ENCODE data around the gene ADAMTS19. TPM values are rescaled to one million over a fixed set of nuclear protein-coding genes. Genes with fewer than 3 reads are reported as not detected.

ADAMTS19 gene
- total and polyA plus RNA-seq, 9 of the 15 experiments (the other 6 are each of a cell fraction or from before 2014, with no cell fraction given) = not detected

GRCh38 chr5:129499208-129499852 is 39.2 kb downstream of the ADAMTS19 start:
- H3K79me2 ChIP-seq (ENCODE audit: control insufficient read depth, insufficient read depth, low read length) = no peaks in the 10 kb centered on the region
- in situ Hi-C loops (cut with MboI) = no loop called here
- no peaks in the 10 kb centered on the region for H3K4me1 ChIP-seq (replicated peaks in 1 of 2; ENCODE audit: control insufficient read depth in 2 of 2, insufficient read depth in 2 of 2, low read length in 2 of 2)
- ChIA-PET POLR2A (no interaction called here), CTCF (ENCODE audit: low intra/inter-chr PET ratio) (no interaction called here)
- ATAC-seq (no peak), FAIRE-seq (no peak), DNase-seq (ENCODE audit: extremely low read depth in 1 of 4, low spot score in 3 of 4) (no peak)
- intact Hi-C loops (cut with micrococcal nuclease) = no loop called here
- H2AFZ ChIP-seq (ENCODE audit: low read depth, low read length) = no peak overlapping the region
- no peak overlapping the region for H3K27ac ChIP-seq (ENCODE audit: extremely low read depth, low read depth, low read length)
- no peaks in the 10 kb centered on the region for H3K27me3 ChIP-seq (ENCODE audit: control insufficient read depth in 2 of 2, insufficient read depth in 2 of 2, low read length in 2 of 2)
- H3K9me3 ChIP-seq (replicated peaks; ENCODE audit: control insufficient read depth, insufficient read depth, low read depth, low read length) = no peaks in the 10 kb centered on the region; the same call in 1 of the 2 replicates
- no TSS peak for BruUV-seq (replicated peaks)
- no peak overlapping the region for H3K4me3 ChIP-seq
- no peaks in the 10 kb centered on the region for H3K36me3 ChIP-seq (ENCODE audit: control insufficient read depth, insufficient read depth, low read length)
- H3K9ac ChIP-seq (ENCODE audit: insufficient read depth in 1 of 2, low read depth in 2 of 2, low read length in 2 of 2) = no peak overlapping the region
- no peaks in the 10 kb centered on the region for H3K9me1 ChIP-seq (ENCODE audit: control insufficient read depth, insufficient read depth, low read length)
- no peak overlapping the region for H3K4me2 ChIP-seq (ENCODE audit: insufficient read depth, low read length)
- no peaks in the 10 kb centered on the region for H4K20me1 ChIP-seq (replicated peaks; ENCODE audit: control insufficient read depth, insufficient read depth, low read length)
- TF ChIP-seq BRF1 (IDR thresholded peaks at IDR 0.05; ENCODE audit: borderline replicate concordance, extremely low read depth, insufficient read length) (no peak), FOSL1 (tag; conservative IDR thresholded peaks at IDR 0.05) (no peak), NELFE (IDR thresholded peaks at IDR 0.05; ENCODE audit: insufficient read depth, insufficient read length) (no peak), ZBED1 (IDR thresholded peaks at IDR 0.05) (no peak), ETV6 (IDR thresholded peaks at IDR 0.05; ENCODE audit: borderline replicate concordance in 1 of 2, low read depth in 2 of 2, low read length in 1 of 2) (no peak), ETV6 (CRISPR knock-in tag; IDR thresholded peaks at IDR 0.05; ENCODE audit: borderline replicate concordance) (no peak), ZNF184 (CRISPR knock-in tag; IDR thresholded peaks at IDR 0.05) (no peak), POLR2AphosphoS2 (IDR thresholded peaks at IDR 0.05; ENCODE audit: low read length) (no peak), BRD4 (IDR thresholded peaks at IDR 0.05) (no peak), ELF2 (CRISPR knock-in tag; IDR thresholded peaks at IDR 0.05) (no peak), SIX5 (IDR thresholded peaks at IDR 0.05; ENCODE audit: borderline replicate concordance in 1 of 2, insufficient read depth in 1 of 2, low read depth in 1 of 2, low read length in 2 of 2) (no peak), AFF1 (IDR thresholded peaks at IDR 0.05; ENCODE audit: low read depth in 1 of 2, partially characterized antibody in 2 of 2) (no peak)
- TF ChIP-seq, protein P1, sequence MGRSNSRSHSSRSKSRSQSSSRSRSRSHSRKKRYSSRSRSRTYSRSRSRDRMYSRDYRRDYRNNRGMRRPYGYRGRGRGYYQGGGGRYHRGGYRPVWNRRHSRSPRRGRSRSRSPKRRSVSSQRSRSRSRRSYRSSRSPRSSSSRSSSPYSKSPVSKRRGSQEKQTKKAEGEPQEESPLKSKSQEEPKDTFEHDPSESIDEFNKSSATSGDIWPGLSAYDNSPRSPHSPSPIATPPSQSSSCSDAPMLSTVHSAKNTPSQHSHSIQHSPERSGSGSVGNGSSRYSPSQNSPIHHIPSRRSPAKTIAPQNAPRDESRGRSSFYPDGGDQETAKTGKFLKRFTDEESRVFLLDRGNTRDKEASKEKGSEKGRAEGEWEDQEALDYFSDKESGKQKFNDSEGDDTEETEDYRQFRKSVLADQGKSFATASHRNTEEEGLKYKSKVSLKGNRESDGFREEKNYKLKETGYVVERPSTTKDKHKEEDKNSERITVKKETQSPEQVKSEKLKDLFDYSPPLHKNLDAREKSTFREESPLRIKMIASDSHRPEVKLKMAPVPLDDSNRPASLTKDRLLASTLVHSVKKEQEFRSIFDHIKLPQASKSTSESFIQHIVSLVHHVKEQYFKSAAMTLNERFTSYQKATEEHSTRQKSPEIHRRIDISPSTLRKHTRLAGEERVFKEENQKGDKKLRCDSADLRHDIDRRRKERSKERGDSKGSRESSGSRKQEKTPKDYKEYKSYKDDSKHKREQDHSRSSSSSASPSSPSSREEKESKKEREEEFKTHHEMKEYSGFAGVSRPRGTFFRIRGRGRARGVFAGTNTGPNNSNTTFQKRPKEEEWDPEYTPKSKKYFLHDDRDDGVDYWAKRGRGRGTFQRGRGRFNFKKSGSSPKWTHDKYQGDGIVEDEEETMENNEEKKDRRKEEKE (IDR thresholded peaks at IDR 0.05; ENCODE audit: borderline replicate concordance in 1 of 2, control insufficient read depth in 1 of 2, low read depth in 2 of 2, low read length in 1 of 2) = no peak
- TF ChIP-seq, protein P2, sequence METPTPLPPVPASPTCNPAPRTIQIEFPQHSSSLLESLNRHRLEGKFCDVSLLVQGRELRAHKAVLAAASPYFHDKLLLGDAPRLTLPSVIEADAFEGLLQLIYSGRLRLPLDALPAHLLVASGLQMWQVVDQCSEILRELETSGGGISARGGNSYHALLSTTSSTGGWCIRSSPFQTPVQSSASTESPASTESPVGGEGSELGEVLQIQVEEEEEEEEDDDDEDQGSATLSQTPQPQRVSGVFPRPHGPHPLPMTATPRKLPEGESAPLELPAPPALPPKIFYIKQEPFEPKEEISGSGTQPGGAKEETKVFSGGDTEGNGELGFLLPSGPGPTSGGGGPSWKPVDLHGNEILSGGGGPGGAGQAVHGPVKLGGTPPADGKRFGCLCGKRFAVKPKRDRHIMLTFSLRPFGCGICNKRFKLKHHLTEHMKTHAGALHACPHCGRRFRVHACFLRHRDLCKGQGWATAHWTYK (CRISPR knock-in tag; IDR thresholded peaks at IDR 0.05) = no peak

All from K562 (cell line).